Suprapubic skin (tissue), 4 donors: ENCODE measurements around the gene DNLZ. TPM values are rescaled to one million over a fixed set of nuclear protein-coding genes. Genes with fewer than 3 reads are reported as not detected.

ENCODE experiments used
- DNase-seq, 2 donors: peaks; one replicate each; pipeline ENCODE4 v3.0.0-alpha.2; 2019; ENCODE audit warnings: low spot score in 2 of 2
- H3K27ac ChIP-seq: fragments of 200-600 bp; sonication (generic); one replicate; pipeline ENCODE4 v1.5.1; 2019
- H3K27me3 ChIP-seq: fragments of 200-600 bp; sonication (generic); one replicate; pipeline ENCODE4 v1.5.1; 2019
- H3K36me3 ChIP-seq: fragments of 200-600 bp; sonication (generic); one replicate; pipeline ENCODE4 v1.5.1; 2019
- H3K4me1 ChIP-seq: fragments of 200-600 bp; sonication (generic); one replicate; pipeline ENCODE4 v1.5.1; 2019
- H3K4me3 ChIP-seq: fragments of 200-600 bp; sonication (generic); one replicate; pipeline ENCODE4 v1.5.1; 2019; ENCODE audit warnings: mild to moderate bottlenecking
- H3K9me3 ChIP-seq: fragments of 200-600 bp; sonication (generic); one replicate; pipeline ENCODE4 v1.5.1; 2019
- CTCF ChIP-seq, 2 donors: fragments of 200-600 bp in 1 of 2; fragments of 450-650 bp in 1 of 2; sonication (generic) in 1 of 2; IDR thresholded peaks; one replicate each; pipeline ENCODE4 v1.5.1; 2016 to 2019; ENCODE audit warnings: antibody characterized with exemption in 2 of 2, mild to moderate bottlenecking in 1 of 2, moderate library complexity in 1 of 2
- EP300 ChIP-seq: sonication (generic); formaldehyde crosslinking; IDR thresholded peaks from one replicate; pipeline ENCODE4 v1.6.1; 2017; ENCODE audit warnings: antibody characterized with exemption
- POLR2A ChIP-seq, 2 donors: fragments of 450-650 bp; IDR thresholded peaks; one replicate each; pipeline ENCODE4 v1.6.1; 2017; ENCODE audit warnings: antibody characterized with exemption in 2 of 2, mild to moderate bottlenecking in 2 of 2, moderate library complexity in 2 of 2
- POLR2AphosphoS5 ChIP-seq, 3 donors: sonication (generic); formaldehyde crosslinking; IDR thresholded peaks; one replicate each; pipeline ENCODE4 v1.6.1; 2017; ENCODE audit warnings: antibody characterized with exemption in 3 of 3
- WGBS: methylation state at CpG from one replicate; pipeline ENCODE4 v1.1.5; 2018; 5-methylcytosine and 5-hydroxymethylcytosine counted together
- total RNA-seq, 4 donors: library from RNA; depleted of rRNA; stranded (reverse); fragments of >200 nt; gene quantifications; one replicate each; pipeline ENCODE4 v1.1.0, GENCODE V29; 2016

Gene DNLZ
- total RNA-seq, 4 donors from 2014 or later = 11.3 to 46.4 (median 37.9) TPM

- H3K4me1 ChIP-seq = peaks cover 23% of the 10 kb centered on the region
- WGBS = 75% methylated on average over 25 of the region's 46 CpGs
- TF ChIP-seq EP300 (no peak), CTCF (IDR thresholded peaks at IDR 0.05) (no peak), POLR2A (IDR thresholded peaks at IDR 0.05) (no peak)
- no peak overlapping the region for H3K27ac ChIP-seq
- H3K9me3 ChIP-seq = no peaks in the 10 kb centered on the region
- H3K27me3 ChIP-seq = no peaks in the 10 kb centered on the region
- peaks cover 10% of the 10 kb centered on the region for H3K36me3 ChIP-seq
- H3K4me3 ChIP-seq = no peak overlapping the region
- DNase-seq = no peak
Observed at GRCh38 chr9:136331556-136332481, 31.7 kb downstream of the DNLZ start.

GRCh38 chr9:136331030-136331429 is 32.5 kb downstream of the DNLZ start:
- H3K4me1 ChIP-seq = peaks cover 31% of the 10 kb centered on the region
- WGBS = 100% methylated on average over 1 of the region's 15 CpGs
- no peak for TF ChIP-seq POLR2AphosphoS5 (IDR thresholded peaks at IDR 0.05)
- TF ChIP-seq EP300 = no peak
- no peak for TF ChIP-seq POLR2A (IDR thresholded peaks at IDR 0.05)
- no peak for TF ChIP-seq CTCF (IDR thresholded peaks at IDR 0.05)
- no peak overlapping the region for H3K4me3 ChIP-seq
- no peaks in the 10 kb centered on the region for H3K27me3 ChIP-seq
- peaks cover 2% of the 10 kb centered on the region for H3K36me3 ChIP-seq
- no peaks in the 10 kb centered on the region for H3K9me3 ChIP-seq
- H3K27ac ChIP-seq = no peak overlapping the region
- no peak for DNase-seq

- H3K9me3 ChIP-seq = no peaks in the 10 kb centered on the region
- no peaks in the 10 kb centered on the region for H3K36me3 ChIP-seq
- no peak overlapping the region for H3K27ac ChIP-seq
- H3K4me1 ChIP-seq = peaks cover 35% of the 10 kb centered on the region
- no peak for TF ChIP-seq EP300
- no peak for TF ChIP-seq POLR2A (IDR thresholded peaks at IDR 0.05)
- TF ChIP-seq CTCF (IDR thresholded peaks at IDR 0.05) = no peak
- no peak for TF ChIP-seq POLR2AphosphoS5 (IDR thresholded peaks at IDR 0.05)
- 75% methylated on average over 12 of the region's 14 CpGs for WGBS
- no peaks in the 10 kb centered on the region for H3K27me3 ChIP-seq
- DNase-seq = no peak
- H3K4me3 ChIP-seq = no peak overlapping the region
Observed at GRCh38 chr9:136330406-136330990, 33.0 kb downstream of the DNLZ start.

- no peak for DNase-seq
- H3K9me3 ChIP-seq = no peaks in the 10 kb centered on the region
- H3K27ac ChIP-seq = no peak overlapping the region
- no peak overlapping the region for H3K4me3 ChIP-seq
- H3K4me1 ChIP-seq = peaks cover 35% of the 10 kb centered on the region
- no peaks in the 10 kb centered on the region for H3K36me3 ChIP-seq
- TF ChIP-seq CTCF (IDR thresholded peaks at IDR 0.05) (no peak), POLR2A (IDR thresholded peaks at IDR 0.05) (no peak), EP300 (no peak), POLR2AphosphoS5 (IDR thresholded peaks at IDR 0.05) (no peak)
- 89% methylated on average over 9 of the region's 23 CpGs for WGBS
- no peaks in the 10 kb centered on the region for H3K27me3 ChIP-seq
Observed at GRCh38 chr9:136329636-136330405, 33.7 kb downstream of the DNLZ start.
